Endothelial cell of umbilical vein (primary cell): ENCODE results near the gene HARS2. TPM values are rescaled to one million over a fixed set of nuclear protein-coding genes. Genes with fewer than 3 reads are reported as not detected.

ENCODE experiments used
- Bru-seq: library from RNA; stranded (reverse); fragments of 400-500 nt; gene quantifications from one replicate; lab custom pipeline; 2021; lab: Mats Ljungman, UMichigan
- BruChase-seq, 2 experiments: library from RNA; stranded (reverse); fragments of 400-500 nt; gene quantifications; one replicate each; lab custom pipeline; 2021; lab: Mats Ljungman, UMichigan
- BruUV-seq: library from RNA; stranded (reverse); fragments of 400-500 nt; replicated peaks from 2 replicates; lab custom pipeline; 2021; lab: Mats Ljungman, UMichigan
- CTCF ChIA-PET: fragments of 300-600, 350-600 bp; sonication (Branson Sonifier 250); formaldehyde crosslinking; loops from one replicate; lab custom pipeline; 2021; ENCODE audit warnings: antibody characterized with exemption, inconsistent platforms; lab: Charles Lee
- POLR2A ChIA-PET: fragments of 300-600, 350-600 bp; sonication (Branson Sonifier 250); formaldehyde crosslinking; loops from one replicate; lab custom pipeline; 2021; ENCODE audit warnings: antibody characterized with exemption, inconsistent platforms; lab: Charles Lee
- DNase-seq: peaks from one replicate; pipeline ENCODE4 v3.0.0-alpha.2; 2011; ENCODE audit warnings: low read depth, low spot score
- FAIRE-seq: peaks from 2 replicates; lab custom pipeline; 2011; peaks lifted over from hg19 to GRCh38; lab: Jason Lieb, UNC
- H2AFZ ChIP-seq: 2 replicates; pipeline ENCODE4 v1.6.0; 2012; ENCODE audit warnings: low read depth, low read length, control low read depth, inconsistent platforms
- H3K27ac ChIP-seq: 2 replicates; pipeline ENCODE4 v1.5.1; 2011; ENCODE audit warnings: low read depth, mild to moderate bottlenecking, control low read depth, low read length, moderate library complexity; ENCODE audit not compliant: insufficient read depth
- H3K27me3 ChIP-seq, 2 experiments: 2 replicates each; pipeline versions ENCODE4 v1.6.0 to v1.6.1; 2011; ENCODE audit warnings: low read length in 2 of 2, mixed read lengths in 1 of 2; ENCODE audit not compliant: control insufficient read depth in 2 of 2, insufficient read depth in 2 of 2
- H3K36me3 ChIP-seq, 2 experiments: 2 replicates in 1 of 2; 3 replicates in 1 of 2; pipeline ENCODE4 v1.5.1; 2011; ENCODE audit warnings: low read length in 2 of 2, mild to moderate bottlenecking in 1 of 2, moderate library complexity in 1 of 2; ENCODE audit not compliant: control insufficient read depth in 2 of 2, insufficient read depth in 2 of 2; ENCODE audit errors: extremely low read depth in 1 of 2
- H3K4me1 ChIP-seq: 3 replicates; pipeline ENCODE4 v1.5.1; 2011; ENCODE audit warnings: mild to moderate bottlenecking, low read length; ENCODE audit not compliant: control insufficient read depth, insufficient read depth; ENCODE audit errors: extremely low read depth
- H3K4me2 ChIP-seq: 2 replicates; pipeline ENCODE4 v1.6.1; 2011; ENCODE audit warnings: low read length, control low read depth, mixed read lengths; ENCODE audit not compliant: insufficient read depth
- H3K4me3 ChIP-seq, 3 experiments: fragments of 200-600 bp in 1 of 3; sonication (generic), shearing (Covaris generic) in 1 of 3; replicated peaks in 1 of 3; 2 replicates each; pipeline ENCODE4 v1.5.1; 2011 to 2016; ENCODE audit warnings: control low read depth in 3 of 3, low read length in 3 of 3, mild to moderate bottlenecking in 2 of 3, inconsistent platforms in 1 of 3, low read depth in 1 of 3, moderate library complexity in 1 of 3; ENCODE audit not compliant: insufficient read depth in 1 of 3
- H3K79me2 ChIP-seq: 2 replicates; pipeline ENCODE4 v1.6.0; 2012; ENCODE audit warnings: low read length, inconsistent platforms; ENCODE audit not compliant: control insufficient read depth, insufficient read depth
- H3K9ac ChIP-seq: replicated peaks from 2 replicates; pipeline ENCODE3; 2011; ENCODE audit warnings: low read length, control low read depth; ENCODE audit not compliant: insufficient read depth; ENCODE audit errors: extremely low read depth
- H3K9me1 ChIP-seq: replicated peaks from 3 replicates; pipeline ENCODE4 v1.6.0; 2011; ENCODE audit warnings: mild to moderate bottlenecking, low read length; ENCODE audit not compliant: control insufficient read depth, insufficient read depth; ENCODE audit errors: extremely low read depth
- H3K9me3 ChIP-seq: replicated peaks from 2 replicates; pipeline ENCODE4 v1.5.1; 2012; ENCODE audit warnings: low read length, inconsistent platforms; ENCODE audit not compliant: control insufficient read depth, insufficient read depth
- H4K20me1 ChIP-seq: replicated peaks from 2 replicates; pipeline ENCODE3; 2011; ENCODE audit warnings: mild to moderate bottlenecking, low read length; ENCODE audit not compliant: control insufficient read depth, insufficient read depth; ENCODE audit errors: extremely low read depth
- EZH2 ChIP-seq: IDR thresholded peaks from 2 replicates; pipeline ENCODE4 v1.6.1; 2012; ENCODE audit warnings: borderline replicate concordance, low read depth, mild to moderate bottlenecking, moderate library complexity, low read length, inconsistent platforms; ENCODE audit not compliant: severe bottlenecking
- MYC ChIP-seq: IDR thresholded peaks from one replicate; pipeline ENCODE4 v1.6.1; 2011; ENCODE audit warnings: mild to moderate bottlenecking, low read depth, low read length
- POLR2A ChIP-seq: IDR thresholded peaks from 2 replicates; pipeline ENCODE4 v1.6.1; 2012; ENCODE audit warnings: low read depth, mild to moderate bottlenecking, control low read depth, low read length
- POLR2AphosphoS5 ChIP-seq: IDR thresholded peaks from 2 replicates; pipeline ENCODE4 v1.6.1; 2012; ENCODE audit warnings: low read depth, mild to moderate bottlenecking, control low read depth, low read length, moderate library complexity; ENCODE audit not compliant: insufficient read depth
- dilution Hi-C: fragments of 300-500 bp; cut with MboI; formaldehyde crosslinking; loops from one replicate; pipeline ENCODE4 v1.15.0; 2019; ENCODE audit warnings: low sequenced_read_pairs; ENCODE audit not compliant: extremely low pct_ligation_motif_present
- intact Hi-C: fragments of 100-400 bp; cut with micrococcal nuclease; formaldehyde crosslinking; loops from one replicate; pipeline ENCODE4 v1.10.0; 2022
- long read RNA-seq: library from polyadenylated mRNA; stranded (forward); transcript quantifications from one replicate; pipeline ENCODE4 v2.0.0, GENCODE V29; 2021
- polyA minus RNA-seq, 3 experiments: library from RNA; depleted of rRNA, polyadenylated mRNA; stranded (reverse); fragments of >200 nt; gene quantifications; 1 replicate in 1 of 3; 2 replicates in 2 of 3; pipeline ENCODE4 v1.2.3, GENCODE V29; 2011
- polyA plus RNA-seq, 4 experiments: library from polyadenylated mRNA; depleted of rRNA in 3 of 4; stranded (reverse) in 3 of 4; unstranded in 1 of 4; fragments of >200 nt; gene quantifications; 2 replicates each; pipeline versions ENCODE4 v1.2.1 to v1.2.3, GENCODE V29; 2011 to 2012; ENCODE audit warnings: missing spikeins in 1 of 4
- total RNA-seq: library from RNA; stranded (reverse); gene quantifications from 2 replicates; pipeline ENCODE4 v1.2.3, GENCODE V29; 2021
- TF ChIP-seq, protein P1 (sequence below): IDR thresholded peaks from 2 replicates; pipeline ENCODE4 v1.6.1; 2011; ENCODE audit not compliant: insufficient read depth, insufficient read length
- TF ChIP-seq, protein P2 (sequence below), 2 donors: IDR thresholded peaks; 1 replicate in 1 of 2; 2 replicates in 1 of 2; pipeline ENCODE4 v1.5.1; 2011; ENCODE audit warnings: low read length in 2 of 2, mild to moderate bottlenecking in 2 of 2, moderate library complexity in 2 of 2, control low read depth in 1 of 2, inconsistent platforms in 1 of 2, low read depth in 1 of 2; ENCODE audit not compliant: insufficient read depth in 1 of 2; ENCODE audit errors: extremely low read depth in 1 of 2

The HARS2 gene, protein sequence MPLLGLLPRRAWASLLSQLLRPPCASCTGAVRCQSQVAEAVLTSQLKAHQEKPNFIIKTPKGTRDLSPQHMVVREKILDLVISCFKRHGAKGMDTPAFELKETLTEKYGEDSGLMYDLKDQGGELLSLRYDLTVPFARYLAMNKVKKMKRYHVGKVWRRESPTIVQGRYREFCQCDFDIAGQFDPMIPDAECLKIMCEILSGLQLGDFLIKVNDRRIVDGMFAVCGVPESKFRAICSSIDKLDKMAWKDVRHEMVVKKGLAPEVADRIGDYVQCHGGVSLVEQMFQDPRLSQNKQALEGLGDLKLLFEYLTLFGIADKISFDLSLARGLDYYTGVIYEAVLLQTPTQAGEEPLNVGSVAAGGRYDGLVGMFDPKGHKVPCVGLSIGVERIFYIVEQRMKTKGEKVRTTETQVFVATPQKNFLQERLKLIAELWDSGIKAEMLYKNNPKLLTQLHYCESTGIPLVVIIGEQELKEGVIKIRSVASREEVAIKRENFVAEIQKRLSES
- total RNA-seq (29.6 and 31.7 TPM in 2 replicates), polyA plus RNA-seq (19.9 and 23.6 TPM in 2 replicates), polyA minus RNA-seq (27.9 and 30.0 TPM in 2 replicates), Bru-seq, nascent RNA (percentile 89 among the genes with signal in this experiment), BruChase-seq, experiment 1, labeled RNA remaining after a 6-hour chase (percentile 90 among the genes with signal in this experiment), BruChase-seq, experiment 2, labeled RNA remaining after a 2-hour chase (percentile 94 among the genes with signal in this experiment)
- 23.0 and 23.3 TPM in 2 replicates for polyA plus RNA-seq (2011; cell fraction: cytosol; rRNA removed)
- 71.7 and 80.6 TPM in 2 replicates for polyA plus RNA-seq (2011; cell fraction: nucleus; rRNA removed)
- polyA plus RNA-seq (2012), result 24.4 and 29.1 TPM in 2 replicates
- polyA minus RNA-seq (2011; cell fraction: cytosol; rRNA and poly(A)+ RNA removed), result 14.3 TPM
- 50.2 and 57.1 TPM in 2 replicates for polyA minus RNA-seq (2011; cell fraction: nucleus; rRNA and poly(A)+ RNA removed)
- long read RNA-seq, transcript HARS2-201 (13 exons, 2,510 nt), result major isoform, 44 of 80 reads
- long read RNA-seq, partial matches to known transcripts, result 4 of 80 reads
- long read RNA-seq, other reads (novel, unspliced or antisense), result 24 of 80 reads

DNA sequence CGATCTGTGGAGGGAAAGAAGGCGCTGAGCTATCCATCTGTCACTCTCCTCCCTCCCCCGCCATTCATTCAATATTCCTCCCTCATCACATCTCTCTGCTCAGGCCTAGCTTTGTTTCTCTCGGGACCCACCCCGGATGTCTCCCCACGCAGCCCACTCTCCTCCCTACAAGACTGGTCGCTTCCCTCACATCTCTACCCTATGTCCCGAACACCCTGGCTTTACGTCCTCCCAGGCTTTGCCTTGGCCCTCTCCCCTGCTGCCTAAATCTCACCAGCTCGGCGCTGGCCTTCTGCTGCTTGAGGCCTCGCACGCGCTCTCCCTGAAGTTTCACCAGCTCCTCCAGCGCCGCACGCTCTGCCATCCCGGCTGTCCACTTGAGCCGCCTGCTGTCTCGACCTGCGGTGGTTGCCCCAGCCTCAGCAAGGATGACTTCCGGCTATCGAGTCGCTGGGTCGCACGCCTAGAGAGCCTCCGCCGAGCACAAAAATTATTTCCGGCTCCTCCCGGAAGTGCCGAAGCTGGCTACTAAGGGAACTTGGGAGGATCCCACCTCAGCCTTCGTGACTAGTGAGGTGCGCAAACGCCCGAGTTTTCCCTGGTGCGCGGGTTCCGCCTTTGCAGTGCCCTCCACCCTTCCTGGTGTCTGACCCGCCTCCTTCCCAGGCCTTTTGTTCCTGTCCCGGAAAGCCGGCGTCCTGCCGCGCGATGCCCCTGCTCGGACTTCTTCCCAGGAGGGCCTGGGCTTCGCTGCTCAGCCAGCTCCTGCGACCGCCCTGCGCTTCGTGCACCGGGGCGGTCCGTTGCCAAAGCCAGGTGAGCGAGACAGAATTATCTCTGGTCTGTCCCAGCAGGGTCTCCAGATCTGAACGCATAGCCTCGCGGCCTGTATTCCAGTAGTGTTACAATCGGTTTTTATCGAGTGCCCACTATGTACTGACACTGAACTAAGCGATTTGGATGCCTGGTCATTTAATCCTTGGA lies at the start of gene HARS2, which contains the start of gene HARS1:
Gene HARS2, plus strand, starts transcription at position 515 of the 984 bp plus-strand sequence. Its CDS starts 194 bp downstream, at position 709.
Gene HARS1, minus strand, starts transcription at position 430 of the 984 bp plus-strand sequence. Its CDS starts 66 bp downstream, at position 364.
- dilution Hi-C loops, result no loop called here
- peak within 1 kb of the TSS; percentile 66 for H2AFZ ChIP-seq
- H3K27me3 ChIP-seq, result no peaks in the 10 kb centered on the region
- peaks cover 41% of the 10 kb centered on the region for H3K79me2 ChIP-seq
- TF ChIP-seq MYC, result no peak
- peak; percentile 88 for TF ChIP-seq POLR2AphosphoS5
- TF ChIP-seq EZH2, result no peak
- TF ChIP-seq, protein P1, sequence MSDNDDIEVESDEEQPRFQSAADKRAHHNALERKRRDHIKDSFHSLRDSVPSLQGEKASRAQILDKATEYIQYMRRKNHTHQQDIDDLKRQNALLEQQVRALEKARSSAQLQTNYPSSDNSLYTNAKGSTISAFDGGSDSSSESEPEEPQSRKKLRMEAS, result peak; percentile 54
- TF ChIP-seq, protein P2, sequence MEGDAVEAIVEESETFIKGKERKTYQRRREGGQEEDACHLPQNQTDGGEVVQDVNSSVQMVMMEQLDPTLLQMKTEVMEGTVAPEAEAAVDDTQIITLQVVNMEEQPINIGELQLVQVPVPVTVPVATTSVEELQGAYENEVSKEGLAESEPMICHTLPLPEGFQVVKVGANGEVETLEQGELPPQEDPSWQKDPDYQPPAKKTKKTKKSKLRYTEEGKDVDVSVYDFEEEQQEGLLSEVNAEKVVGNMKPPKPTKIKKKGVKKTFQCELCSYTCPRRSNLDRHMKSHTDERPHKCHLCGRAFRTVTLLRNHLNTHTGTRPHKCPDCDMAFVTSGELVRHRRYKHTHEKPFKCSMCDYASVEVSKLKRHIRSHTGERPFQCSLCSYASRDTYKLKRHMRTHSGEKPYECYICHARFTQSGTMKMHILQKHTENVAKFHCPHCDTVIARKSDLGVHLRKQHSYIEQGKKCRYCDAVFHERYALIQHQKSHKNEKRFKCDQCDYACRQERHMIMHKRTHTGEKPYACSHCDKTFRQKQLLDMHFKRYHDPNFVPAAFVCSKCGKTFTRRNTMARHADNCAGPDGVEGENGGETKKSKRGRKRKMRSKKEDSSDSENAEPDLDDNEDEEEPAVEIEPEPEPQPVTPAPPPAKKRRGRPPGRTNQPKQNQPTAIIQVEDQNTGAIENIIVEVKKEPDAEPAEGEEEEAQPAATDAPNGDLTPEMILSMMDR (IDR thresholded peaks at IDR 0.05; ENCODE audit: extremely low read depth in 1 of 2, insufficient read depth in 1 of 2, low read depth in 1 of 2, low read length in 2 of 2), result no peak
- peak; percentile 90 for TF ChIP-seq POLR2A
- POLR2A ChIA-PET, result interaction anchor here (0.8 to 1.8 kb wide), 6 partner anchors 9 to 241 kb away, joined by 3 to 9 read pairs (median 4); partner anchors contain the start of genes IK and ZMAT2
- peak; percentile 91 for FAIRE-seq
- peak within 1 kb of the TSS; percentile 98 for H3K4me2 ChIP-seq
- no peaks in the 10 kb centered on the region for H4K20me1 ChIP-seq
- intact Hi-C loops, result loop anchor here (1.0 kb wide), 6 partner anchors 9 to 127 kb away; partner anchors contain the start of genes APBB3, IK, NDUFA2 and SLC35A4
- peaks cover 13% of the 10 kb centered on the region for H3K4me1 ChIP-seq
- H3K9me1 ChIP-seq, result no peaks in the 10 kb centered on the region
- H3K4me3 ChIP-seq, result peak within 1 kb of the TSS; percentile 80 to 90 (median 82)
- H3K27ac ChIP-seq, result peak within 1 kb of the TSS; percentile 72
- peaks cover 21 to 23% of the 10 kb centered on the region in 2 experiments for H3K36me3 ChIP-seq
- H3K9ac ChIP-seq, result peak within 1 kb of the TSS; percentile 96
- H3K9me3 ChIP-seq, result no peaks in the 10 kb centered on the region
- CTCF ChIA-PET, result interaction anchor here (0.9 to 1.5 kb wide), 12 partner anchors 9 to 318 kb away, joined by 3 to 9 read pairs (median 3); partner anchors contain the start of genes EIF4EBP3, IK, NDUFA2 and ZMAT2
- peak; percentile 94 for DNase-seq
- no TSS peak for BruUV-seq
